SKM-1 treated with dmso at 0.1 percent for 144 hours (cell line): ENCODE results near the gene SOX18.
"Not testable (repeated sequence)": the region's sequence is repeated elsewhere in the genome, so short reads cannot be mapped to it uniquely, and the experiment has no call there.

Experiments
- DNase-seq: peaks from one replicate; lab custom pipeline; 2025; ENCODE audit not compliant: unreplicated experiment; lab: John Stamatoyannopoulos, UW

The SOX18 gene

GRCh38 chr20:64049060-64049877 lies at the start of gene SOX18:
Gene SOX18, minus strand, starts transcription at chr20:64049639. Its CDS starts 123 bp downstream, at chr20:64049516.
- DNase-seq: no peak

- no peak for DNase-seq
These were observed 49.1 kb upstream of the SOX18 start for GRCh38 chr20:64098471-64099013.

- no peak for DNase-seq
These were observed 47.1 kb upstream of the SOX18 start for GRCh38 chr20:64096535-64096934.

- DNase-seq: no peak
These were observed 46.5 kb upstream of the SOX18 start for GRCh38 chr20:64095927-64096326.

- no peak for DNase-seq
These were observed 46.0 kb upstream of the SOX18 start for GRCh38 chr20:64095455-64095854.

- no peak for DNase-seq
These were observed 43.6 kb upstream of the SOX18 start for GRCh38 chr20:64093013-64093503.

- DNase-seq: no peak
These were observed 43.0 kb upstream of the SOX18 start for GRCh38 chr20:64092258-64093012.

- DNase-seq: no peak
These were observed 42.3 kb upstream of the SOX18 start for GRCh38 chr20:64091770-64092169.

GRCh38 chr20:64091340-64091739 lies 41.9 kb upstream of the SOX18 start:
- no peak for DNase-seq

- no peak for DNase-seq
These were observed 40.7 kb upstream of the SOX18 start for GRCh38 chr20:64090165-64090564.

- DNase-seq: not testable (repeated sequence)
These were observed 39.1 kb upstream of the SOX18 start for GRCh38 chr20:64088586-64088985.

- not testable (repeated sequence) for DNase-seq
These were observed 37.9 kb upstream of the SOX18 start for GRCh38 chr20:64087226-64087825.

- DNase-seq: no peak
These were observed 37.4 kb upstream of the SOX18 start for GRCh38 chr20:64086801-64087200.

GRCh38 chr20:64084685-64085152 lies 35.3 kb upstream of the SOX18 start:
- DNase-seq: no peak

GRCh38 chr20:64083804-64084684 lies 34.6 kb upstream of the SOX18 start, which contains the start of gene LKAAEAR1:
Gene LKAAEAR1, minus strand, starts transcription at chr20:64084398. Its CDS starts 179 bp downstream, at chr20:64084219.
- no peak for DNase-seq

GRCh38 chr20:64083378-64083803 lies 34.0 kb upstream of the SOX18 start:
- peak; percentile 68 for DNase-seq

- DNase-seq: no peak
These were observed 33.5 kb upstream of the SOX18 start for GRCh38 chr20:64082820-64083377.

GRCh38 chr20:64082126-64082731 lies 32.8 kb upstream of the SOX18 start:
- no peak for DNase-seq

GRCh38 chr20:64081624-64081964 lies 32.2 kb upstream of the SOX18 start:
- no peak for DNase-seq
